ENCODE data around the gene APC2. TPM values are rescaled to one million over a fixed set of nuclear protein-coding genes. Genes with fewer than 3 reads are reported as not detected.

Gene APC2
- total and polyA plus RNA-seq, 4 donors = under 0.01 to 0.06 (median 0.03) TPM

- H3K27me3 ChIP-seq (ENCODE audit: control insufficient read depth in 4 of 4, insufficient read depth in 4 of 4, low read length in 3 of 4) = peaks cover 0 to 3% (median 0%) of the 10 kb centered on the region in 4 donors
- TF ChIP-seq EGR1 (IDR thresholded peaks at IDR 0.05; ENCODE audit: low read depth in 2 of 2) (no peak), RAD21 (IDR thresholded peaks at IDR 0.05) (no peak), FOXA2 (IDR thresholded peaks at IDR 0.05) (no peak), NR2F2 (IDR thresholded peaks at IDR 0.05) (no peak), SP1 (IDR thresholded peaks at IDR 0.05) (no peak)
- TF ChIP-seq, protein P1, sequence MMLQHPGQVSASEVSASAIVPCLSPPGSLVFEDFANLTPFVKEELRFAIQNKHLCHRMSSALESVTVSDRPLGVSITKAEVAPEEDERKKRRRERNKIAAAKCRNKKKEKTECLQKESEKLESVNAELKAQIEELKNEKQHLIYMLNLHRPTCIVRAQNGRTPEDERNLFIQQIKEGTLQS (IDR thresholded peaks at IDR 0.05) = no peak
- TF ChIP-seq, protein P2, sequence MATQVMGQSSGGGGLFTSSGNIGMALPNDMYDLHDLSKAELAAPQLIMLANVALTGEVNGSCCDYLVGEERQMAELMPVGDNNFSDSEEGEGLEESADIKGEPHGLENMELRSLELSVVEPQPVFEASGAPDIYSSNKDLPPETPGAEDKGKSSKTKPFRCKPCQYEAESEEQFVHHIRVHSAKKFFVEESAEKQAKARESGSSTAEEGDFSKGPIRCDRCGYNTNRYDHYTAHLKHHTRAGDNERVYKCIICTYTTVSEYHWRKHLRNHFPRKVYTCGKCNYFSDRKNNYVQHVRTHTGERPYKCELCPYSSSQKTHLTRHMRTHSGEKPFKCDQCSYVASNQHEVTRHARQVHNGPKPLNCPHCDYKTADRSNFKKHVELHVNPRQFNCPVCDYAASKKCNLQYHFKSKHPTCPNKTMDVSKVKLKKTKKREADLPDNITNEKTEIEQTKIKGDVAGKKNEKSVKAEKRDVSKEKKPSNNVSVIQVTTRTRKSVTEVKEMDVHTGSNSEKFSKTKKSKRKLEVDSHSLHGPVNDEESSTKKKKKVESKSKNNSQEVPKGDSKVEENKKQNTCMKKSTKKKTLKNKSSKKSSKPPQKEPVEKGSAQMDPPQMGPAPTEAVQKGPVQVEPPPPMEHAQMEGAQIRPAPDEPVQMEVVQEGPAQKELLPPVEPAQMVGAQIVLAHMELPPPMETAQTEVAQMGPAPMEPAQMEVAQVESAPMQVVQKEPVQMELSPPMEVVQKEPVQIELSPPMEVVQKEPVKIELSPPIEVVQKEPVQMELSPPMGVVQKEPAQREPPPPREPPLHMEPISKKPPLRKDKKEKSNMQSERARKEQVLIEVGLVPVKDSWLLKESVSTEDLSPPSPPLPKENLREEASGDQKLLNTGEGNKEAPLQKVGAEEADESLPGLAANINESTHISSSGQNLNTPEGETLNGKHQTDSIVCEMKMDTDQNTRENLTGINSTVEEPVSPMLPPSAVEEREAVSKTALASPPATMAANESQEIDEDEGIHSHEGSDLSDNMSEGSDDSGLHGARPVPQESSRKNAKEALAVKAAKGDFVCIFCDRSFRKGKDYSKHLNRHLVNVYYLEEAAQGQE (IDR thresholded peaks at IDR 0.05) = no peak
- TF ChIP-seq, protein P3, sequence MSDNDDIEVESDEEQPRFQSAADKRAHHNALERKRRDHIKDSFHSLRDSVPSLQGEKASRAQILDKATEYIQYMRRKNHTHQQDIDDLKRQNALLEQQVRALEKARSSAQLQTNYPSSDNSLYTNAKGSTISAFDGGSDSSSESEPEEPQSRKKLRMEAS (IDR thresholded peaks at IDR 0.05) = no peak
- H3K9me3 ChIP-seq (ENCODE audit: control insufficient read depth in 4 of 4, low read length in 3 of 4) = no peaks in the 10 kb centered on the region
- no peak for DNase-seq (ENCODE audit: low spot score)
- peaks cover 11 to 24% (median 17%) of the 10 kb centered on the region in 4 donors for H3K4me1 ChIP-seq (ENCODE audit: control insufficient read depth in 4 of 4, insufficient read depth in 4 of 4, low read length in 3 of 4)
- H3K9ac ChIP-seq (ENCODE audit: low read depth in 1 of 2, low read length in 2 of 2) = no peak overlapping the region
- H3K36me3 ChIP-seq (ENCODE audit: control insufficient read depth in 4 of 4, insufficient read depth in 3 of 4, low read depth in 1 of 4, low read length in 3 of 4) = peaks cover 11 to 28% (median 13%) of the 10 kb centered on the region in 4 donors
- no peak overlapping the region for H3K27ac ChIP-seq (ENCODE audit: low read depth in 1 of 2, low read length in 2 of 2)
- WGBS = 96% methylated on average over 9 of the region's 9 CpGs
- H3K4me3 ChIP-seq (ENCODE audit: low read depth in 1 of 3, low read length in 3 of 3) = no peak overlapping the region
These were observed 8.9 kb upstream of the APC2 start for GRCh38 chr19:1441022-1441426.

- peaks cover 11 to 28% (median 13%) of the 10 kb centered on the region in 4 donors for H3K36me3 ChIP-seq (ENCODE audit: control insufficient read depth in 4 of 4, insufficient read depth in 3 of 4, low read depth in 1 of 4, low read length in 3 of 4)
- peaks cover 11 to 30% (median 22%) of the 10 kb centered on the region in 4 donors for H3K4me1 ChIP-seq (ENCODE audit: control insufficient read depth in 4 of 4, insufficient read depth in 4 of 4, low read length in 3 of 4)
- H3K9me3 ChIP-seq (ENCODE audit: control insufficient read depth in 4 of 4, low read length in 3 of 4) = no peaks in the 10 kb centered on the region
- no peak overlapping the region for H3K4me3 ChIP-seq (ENCODE audit: low read depth in 1 of 3, low read length in 3 of 3)
- TF ChIP-seq NR2F2 (IDR thresholded peaks at IDR 0.05) = no peak
- TF ChIP-seq GABPA (IDR thresholded peaks at IDR 0.05 in 1 of 2, conservative IDR thresholded peaks at IDR 0.05 in 1 of 2) = no peak
- no peak for TF ChIP-seq HNF4A (conservative IDR thresholded peaks at IDR 0.05)
- TF ChIP-seq JUND (IDR thresholded peaks at IDR 0.05) = no peak
- no peak for TF ChIP-seq YY1 (IDR thresholded peaks at IDR 0.05)
- TF ChIP-seq, protein P1 (IDR thresholded peaks at IDR 0.05) = no peak
- no peak for TF ChIP-seq RAD21 (IDR thresholded peaks at IDR 0.05)
- TF ChIP-seq, protein P4, sequence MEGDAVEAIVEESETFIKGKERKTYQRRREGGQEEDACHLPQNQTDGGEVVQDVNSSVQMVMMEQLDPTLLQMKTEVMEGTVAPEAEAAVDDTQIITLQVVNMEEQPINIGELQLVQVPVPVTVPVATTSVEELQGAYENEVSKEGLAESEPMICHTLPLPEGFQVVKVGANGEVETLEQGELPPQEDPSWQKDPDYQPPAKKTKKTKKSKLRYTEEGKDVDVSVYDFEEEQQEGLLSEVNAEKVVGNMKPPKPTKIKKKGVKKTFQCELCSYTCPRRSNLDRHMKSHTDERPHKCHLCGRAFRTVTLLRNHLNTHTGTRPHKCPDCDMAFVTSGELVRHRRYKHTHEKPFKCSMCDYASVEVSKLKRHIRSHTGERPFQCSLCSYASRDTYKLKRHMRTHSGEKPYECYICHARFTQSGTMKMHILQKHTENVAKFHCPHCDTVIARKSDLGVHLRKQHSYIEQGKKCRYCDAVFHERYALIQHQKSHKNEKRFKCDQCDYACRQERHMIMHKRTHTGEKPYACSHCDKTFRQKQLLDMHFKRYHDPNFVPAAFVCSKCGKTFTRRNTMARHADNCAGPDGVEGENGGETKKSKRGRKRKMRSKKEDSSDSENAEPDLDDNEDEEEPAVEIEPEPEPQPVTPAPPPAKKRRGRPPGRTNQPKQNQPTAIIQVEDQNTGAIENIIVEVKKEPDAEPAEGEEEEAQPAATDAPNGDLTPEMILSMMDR (IDR thresholded peaks at IDR 0.05; ENCODE audit: low read depth, low read length, missing input control) = no peak
- TF ChIP-seq, protein P5, sequence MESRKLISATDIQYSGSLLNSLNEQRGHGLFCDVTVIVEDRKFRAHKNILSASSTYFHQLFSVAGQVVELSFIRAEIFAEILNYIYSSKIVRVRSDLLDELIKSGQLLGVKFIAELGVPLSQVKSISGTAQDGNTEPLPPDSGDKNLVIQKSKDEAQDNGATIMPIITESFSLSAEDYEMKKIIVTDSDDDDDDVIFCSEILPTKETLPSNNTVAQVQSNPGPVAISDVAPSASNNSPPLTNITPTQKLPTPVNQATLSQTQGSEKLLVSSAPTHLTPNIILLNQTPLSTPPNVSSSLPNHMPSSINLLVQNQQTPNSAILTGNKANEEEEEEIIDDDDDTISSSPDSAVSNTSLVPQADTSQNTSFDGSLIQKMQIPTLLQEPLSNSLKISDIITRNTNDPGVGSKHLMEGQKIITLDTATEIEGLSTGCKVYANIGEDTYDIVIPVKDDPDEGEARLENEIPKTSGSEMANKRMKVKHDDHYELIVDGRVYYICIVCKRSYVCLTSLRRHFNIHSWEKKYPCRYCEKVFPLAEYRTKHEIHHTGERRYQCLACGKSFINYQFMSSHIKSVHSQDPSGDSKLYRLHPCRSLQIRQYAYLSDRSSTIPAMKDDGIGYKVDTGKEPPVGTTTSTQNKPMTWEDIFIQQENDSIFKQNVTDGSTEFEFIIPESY (IDR thresholded peaks at IDR 0.05) = no peak
- TF ChIP-seq HNF4G (IDR thresholded peaks at IDR 0.05) = no peak
- TF ChIP-seq, protein P3 (IDR thresholded peaks at IDR 0.05) = no peak
- TF ChIP-seq EGR1 (IDR thresholded peaks at IDR 0.05; ENCODE audit: low read depth in 2 of 2) = no peak
- no peak for TF ChIP-seq SP1 (IDR thresholded peaks at IDR 0.05)
- TF ChIP-seq FOXA1 (IDR thresholded peaks at IDR 0.05) = no peak
- WGBS = 93% methylated on average over 25 of the region's 25 CpGs
- H3K9ac ChIP-seq (ENCODE audit: low read depth in 1 of 2, low read length in 2 of 2) = no peak overlapping the region
- DNase-seq (ENCODE audit: low spot score) = no peak
- H3K27ac ChIP-seq (ENCODE audit: low read depth in 1 of 2, low read length in 2 of 2) = no peak overlapping the region
- H3K27me3 ChIP-seq (ENCODE audit: control insufficient read depth in 4 of 4, insufficient read depth in 4 of 4, low read length in 3 of 4) = peaks cover 0 to 3% (median under 1%) of the 10 kb centered on the region in 4 donors
These were observed 8.1 kb upstream of the APC2 start for GRCh38 chr19:1441677-1442438.
